ENCODE data around the gene GRIP1. TPM values are rescaled to one million over a fixed set of nuclear protein-coding genes. Genes with fewer than 3 reads are reported as not detected.

Gene GRIP1
- total RNA-seq, 1 donor from 2014 or later = 9.1 TPM

DNA sequence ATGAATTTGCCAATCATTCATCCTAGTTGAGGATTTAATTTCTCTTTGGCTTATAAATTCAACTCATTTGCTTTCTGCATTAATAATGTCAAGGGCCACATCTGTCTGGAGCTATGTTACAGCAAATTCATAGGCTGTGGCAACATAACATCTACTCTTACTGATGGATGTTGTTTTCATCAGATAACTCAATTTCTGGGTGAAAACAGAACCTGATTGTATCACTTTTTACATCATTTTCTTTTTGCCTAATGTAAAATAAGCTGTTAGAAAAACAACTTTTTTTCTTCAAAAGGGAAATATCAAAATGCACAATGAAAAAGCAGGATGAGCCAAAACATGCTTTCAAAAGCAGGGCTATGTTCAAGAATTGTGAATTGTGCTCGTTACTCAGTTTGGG lies 303.3 kb downstream of the GRIP1 start:
- Mint-ChIP-seq H3K4me3 (ENCODE audit: unreplicated experiment) (no peak overlapping the region), H3K27ac (ENCODE audit: unreplicated experiment) (no peak overlapping the region), H3K27me3 (ENCODE audit: unreplicated experiment) (no peaks in the 10 kb centered on the region), H3K4me1 (ENCODE audit: unreplicated experiment) (peaks cover 14% of the 10 kb centered on the region), H3K36me3 (ENCODE audit: unreplicated experiment) (no peaks in the 10 kb centered on the region), H3K9me3 (ENCODE audit: unreplicated experiment) (no peaks in the 10 kb centered on the region)
- DNase-seq (ENCODE audit: extremely low spot score, unreplicated experiment) = no peak
- TF ChIP-seq, protein P1, sequence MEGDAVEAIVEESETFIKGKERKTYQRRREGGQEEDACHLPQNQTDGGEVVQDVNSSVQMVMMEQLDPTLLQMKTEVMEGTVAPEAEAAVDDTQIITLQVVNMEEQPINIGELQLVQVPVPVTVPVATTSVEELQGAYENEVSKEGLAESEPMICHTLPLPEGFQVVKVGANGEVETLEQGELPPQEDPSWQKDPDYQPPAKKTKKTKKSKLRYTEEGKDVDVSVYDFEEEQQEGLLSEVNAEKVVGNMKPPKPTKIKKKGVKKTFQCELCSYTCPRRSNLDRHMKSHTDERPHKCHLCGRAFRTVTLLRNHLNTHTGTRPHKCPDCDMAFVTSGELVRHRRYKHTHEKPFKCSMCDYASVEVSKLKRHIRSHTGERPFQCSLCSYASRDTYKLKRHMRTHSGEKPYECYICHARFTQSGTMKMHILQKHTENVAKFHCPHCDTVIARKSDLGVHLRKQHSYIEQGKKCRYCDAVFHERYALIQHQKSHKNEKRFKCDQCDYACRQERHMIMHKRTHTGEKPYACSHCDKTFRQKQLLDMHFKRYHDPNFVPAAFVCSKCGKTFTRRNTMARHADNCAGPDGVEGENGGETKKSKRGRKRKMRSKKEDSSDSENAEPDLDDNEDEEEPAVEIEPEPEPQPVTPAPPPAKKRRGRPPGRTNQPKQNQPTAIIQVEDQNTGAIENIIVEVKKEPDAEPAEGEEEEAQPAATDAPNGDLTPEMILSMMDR (IDR thresholded peaks at IDR 0.05) = no peak

DNA sequence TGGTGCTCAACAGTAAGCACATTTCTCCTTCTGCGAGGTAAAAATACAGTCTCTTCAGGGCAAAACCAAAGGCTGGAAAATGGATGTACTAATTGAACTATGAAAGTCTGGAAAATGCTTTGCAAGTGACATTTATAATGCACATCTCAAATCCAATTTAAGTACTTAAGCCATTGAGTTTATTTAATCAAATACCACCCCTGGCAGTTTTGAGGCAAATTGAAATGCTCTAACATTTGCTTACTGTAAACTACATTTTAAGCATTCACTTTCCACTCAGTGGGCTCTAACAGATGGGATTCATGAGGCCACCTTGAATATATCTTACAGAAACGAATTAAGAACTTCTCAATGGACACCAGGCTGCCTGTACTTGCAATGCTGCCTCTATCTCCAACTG lies 306.9 kb downstream of the GRIP1 start:
- peaks cover 14% of the 10 kb centered on the region for H3K4me1 Mint-ChIP-seq (ENCODE audit: unreplicated experiment)
- no peak for DNase-seq (ENCODE audit: extremely low spot score, unreplicated experiment)
- H3K27ac Mint-ChIP-seq (ENCODE audit: unreplicated experiment) = no peak overlapping the region
- H3K36me3 Mint-ChIP-seq (ENCODE audit: unreplicated experiment) = no peaks in the 10 kb centered on the region
- H3K9me3 Mint-ChIP-seq (ENCODE audit: unreplicated experiment) = no peaks in the 10 kb centered on the region
- no peaks in the 10 kb centered on the region for H3K27me3 Mint-ChIP-seq (ENCODE audit: unreplicated experiment)
- TF ChIP-seq, protein P1 (IDR thresholded peaks at IDR 0.05) = no peak
- H3K4me3 Mint-ChIP-seq (ENCODE audit: unreplicated experiment) = no peak overlapping the region

DNA sequence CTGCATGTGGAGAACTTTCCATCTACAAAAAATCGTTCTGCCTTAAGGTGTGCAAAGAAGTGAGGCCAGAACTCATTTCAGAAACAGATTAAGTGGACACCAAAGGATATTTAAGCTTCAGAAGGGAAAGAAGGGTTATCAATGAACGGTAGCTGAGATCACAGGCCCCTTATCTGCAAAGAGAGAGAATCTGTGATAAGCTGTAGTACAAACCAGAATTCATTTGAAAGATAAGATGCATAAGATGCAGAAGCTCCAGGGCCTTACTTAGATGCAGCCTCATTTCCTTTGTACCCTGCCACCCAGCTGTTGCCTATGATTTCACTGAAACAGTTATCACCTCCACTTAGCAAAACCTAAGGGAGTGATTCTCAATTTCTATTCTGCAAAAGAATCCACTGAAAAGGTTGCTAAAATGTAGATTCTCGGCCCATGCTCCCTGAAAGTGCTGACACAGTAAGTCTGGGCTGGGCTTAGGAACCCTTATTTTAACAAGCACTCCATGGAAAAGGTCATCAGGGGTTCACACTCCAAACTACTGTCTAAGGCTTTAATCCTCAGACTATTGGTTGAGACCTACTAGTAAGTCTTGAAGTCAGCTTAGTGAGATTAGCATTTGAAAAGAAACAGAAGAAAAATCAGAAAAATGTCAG lies 311.7 kb downstream of the GRIP1 start:
- no peak for DNase-seq (ENCODE audit: extremely low spot score, unreplicated experiment)
- H3K36me3 Mint-ChIP-seq (ENCODE audit: unreplicated experiment) = no peaks in the 10 kb centered on the region
- no peaks in the 10 kb centered on the region for H3K9me3 Mint-ChIP-seq (ENCODE audit: unreplicated experiment)
- no peaks in the 10 kb centered on the region for H3K4me1 Mint-ChIP-seq (ENCODE audit: unreplicated experiment)
- H3K4me3 Mint-ChIP-seq (ENCODE audit: unreplicated experiment) = no peak overlapping the region
- no peaks in the 10 kb centered on the region for H3K27me3 Mint-ChIP-seq (ENCODE audit: unreplicated experiment)
- no peak overlapping the region for H3K27ac Mint-ChIP-seq (ENCODE audit: unreplicated experiment)
- TF ChIP-seq, protein P1 (IDR thresholded peaks at IDR 0.05) = no peak

DNA sequence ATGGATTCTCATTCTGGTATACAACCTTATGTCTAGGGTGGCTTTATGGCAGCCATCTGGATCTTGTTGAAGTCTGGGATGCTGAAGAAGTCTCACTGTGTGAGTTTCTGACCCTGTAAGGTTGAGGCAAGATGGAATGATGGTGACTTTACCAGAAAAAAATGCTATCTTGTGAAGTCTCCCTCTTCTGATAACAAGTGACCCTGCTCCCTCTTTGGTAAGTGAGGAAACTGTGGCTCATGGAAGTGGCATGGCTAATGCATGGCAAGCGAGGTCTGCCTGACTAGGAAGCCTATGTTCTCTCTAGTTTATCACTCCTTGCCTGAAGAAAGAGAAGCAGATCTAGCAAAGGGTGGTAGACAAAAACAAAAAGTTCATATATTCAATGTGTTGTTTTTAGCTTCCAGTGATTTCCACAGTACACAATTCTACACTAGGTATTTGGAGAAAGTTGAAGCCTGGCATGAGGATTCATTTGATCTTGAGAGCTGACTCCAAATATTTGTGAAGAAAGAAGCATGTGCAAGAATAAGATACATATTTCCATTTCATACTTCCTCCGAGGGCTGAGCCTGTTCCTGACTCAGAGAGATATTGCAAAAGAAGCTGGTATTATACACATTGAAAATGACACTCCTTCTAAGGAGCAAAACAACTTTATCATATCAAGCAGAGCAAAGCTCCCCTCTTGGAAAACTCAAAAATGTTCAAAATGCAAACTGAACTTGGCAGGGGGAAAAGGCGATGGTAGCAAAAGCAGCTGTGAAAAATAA lies 313.0 kb downstream of the GRIP1 start:
- Mint-ChIP-seq H3K4me1 (ENCODE audit: unreplicated experiment) (no peaks in the 10 kb centered on the region), H3K36me3 (ENCODE audit: unreplicated experiment) (no peaks in the 10 kb centered on the region), H3K27me3 (ENCODE audit: unreplicated experiment) (no peaks in the 10 kb centered on the region), H3K4me3 (ENCODE audit: unreplicated experiment) (no peak overlapping the region), H3K27ac (ENCODE audit: unreplicated experiment) (no peak overlapping the region), H3K9me3 (ENCODE audit: unreplicated experiment) (no peaks in the 10 kb centered on the region)
- no peak for DNase-seq (ENCODE audit: extremely low spot score, unreplicated experiment)
- TF ChIP-seq, protein P1 (IDR thresholded peaks at IDR 0.05) = no peak

DNA sequence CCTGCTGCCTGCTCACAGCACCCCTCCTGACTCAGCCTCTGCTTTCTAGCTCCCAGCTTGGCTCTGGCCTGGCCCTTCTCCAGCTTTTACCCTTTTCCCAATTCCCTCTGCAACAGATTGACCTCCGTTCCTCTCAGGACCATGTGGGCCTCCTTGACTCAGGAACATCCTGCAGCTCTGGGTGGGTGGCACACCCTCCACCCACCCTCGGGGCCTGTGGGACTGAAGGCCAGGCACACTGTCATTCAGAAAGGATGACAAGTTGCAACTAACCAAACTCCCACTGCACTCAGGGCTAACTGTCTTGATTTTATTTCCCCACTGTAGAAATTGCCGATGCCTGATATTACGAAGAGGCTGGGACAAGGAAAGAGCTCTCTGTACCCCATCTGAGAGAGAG lies 317.2 kb downstream of the GRIP1 start:
- Mint-ChIP-seq H3K27ac (ENCODE audit: unreplicated experiment) (no peak overlapping the region), H3K4me3 (ENCODE audit: unreplicated experiment) (no peak overlapping the region), H3K27me3 (ENCODE audit: unreplicated experiment) (no peaks in the 10 kb centered on the region), H3K9me3 (ENCODE audit: unreplicated experiment) (no peaks in the 10 kb centered on the region), H3K36me3 (ENCODE audit: unreplicated experiment) (no peaks in the 10 kb centered on the region), H3K4me1 (ENCODE audit: unreplicated experiment) (no peaks in the 10 kb centered on the region)
- TF ChIP-seq, protein P1 (IDR thresholded peaks at IDR 0.05) = no peak
- DNase-seq (ENCODE audit: extremely low spot score, unreplicated experiment) = no peak
